Measurements from ENCODE around the gene VEZF1. TPM values are rescaled to one million over a fixed set of nuclear protein-coding genes. Genes with fewer than 3 reads are reported as not detected.

VEZF1 gene
- total and polyA plus RNA-seq, 2 donors (not counting 1 experiment from before 2014, with no cell fraction given) = 14.7 to 75.9 TPM

DNA sequence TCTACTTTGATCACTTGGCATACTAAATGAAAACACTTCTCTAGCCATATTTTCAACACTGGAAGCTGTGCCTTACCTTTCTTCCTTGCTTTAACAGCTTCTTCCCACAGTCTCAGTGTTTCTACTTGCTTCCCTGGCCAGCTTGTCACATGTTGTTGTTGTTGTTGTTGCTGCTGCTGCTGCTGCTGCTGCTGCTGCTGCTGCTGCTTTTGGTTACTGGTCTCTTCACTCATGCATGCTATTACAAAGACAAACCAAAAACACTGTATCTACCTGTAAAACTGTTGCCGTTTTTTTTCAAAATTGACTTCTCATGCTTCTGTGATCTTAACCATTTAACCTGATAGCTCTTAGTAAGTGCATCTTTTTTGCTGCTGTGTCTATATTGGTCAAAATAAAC, 9.0 kb downstream of the VEZF1 start:
- H3K27me3 Mint-ChIP-seq = no peaks in the 10 kb centered on the region
- ChIA-PET CTCF (interaction anchor here (1.2 kb wide), 1 partner anchor 133 kb away, joined by 3 read pairs; no protein-coding TSS in a partner anchor), POLR2A (interaction anchor here (0.7 kb wide), 1 partner anchor 269 kb away, joined by 5 read pairs; no protein-coding TSS in a partner anchor)
- DNase-seq (no peak), ATAC-seq (ENCODE audit: low read depth) (no peak)
- no peak for TF ChIP-seq EZH2 (IDR thresholded peaks at IDR 0.05; ENCODE audit: borderline replicate concordance, insufficient read depth, low read depth, low read length, poor library complexity, severe bottlenecking)
- TF ChIP-seq, protein P1, sequence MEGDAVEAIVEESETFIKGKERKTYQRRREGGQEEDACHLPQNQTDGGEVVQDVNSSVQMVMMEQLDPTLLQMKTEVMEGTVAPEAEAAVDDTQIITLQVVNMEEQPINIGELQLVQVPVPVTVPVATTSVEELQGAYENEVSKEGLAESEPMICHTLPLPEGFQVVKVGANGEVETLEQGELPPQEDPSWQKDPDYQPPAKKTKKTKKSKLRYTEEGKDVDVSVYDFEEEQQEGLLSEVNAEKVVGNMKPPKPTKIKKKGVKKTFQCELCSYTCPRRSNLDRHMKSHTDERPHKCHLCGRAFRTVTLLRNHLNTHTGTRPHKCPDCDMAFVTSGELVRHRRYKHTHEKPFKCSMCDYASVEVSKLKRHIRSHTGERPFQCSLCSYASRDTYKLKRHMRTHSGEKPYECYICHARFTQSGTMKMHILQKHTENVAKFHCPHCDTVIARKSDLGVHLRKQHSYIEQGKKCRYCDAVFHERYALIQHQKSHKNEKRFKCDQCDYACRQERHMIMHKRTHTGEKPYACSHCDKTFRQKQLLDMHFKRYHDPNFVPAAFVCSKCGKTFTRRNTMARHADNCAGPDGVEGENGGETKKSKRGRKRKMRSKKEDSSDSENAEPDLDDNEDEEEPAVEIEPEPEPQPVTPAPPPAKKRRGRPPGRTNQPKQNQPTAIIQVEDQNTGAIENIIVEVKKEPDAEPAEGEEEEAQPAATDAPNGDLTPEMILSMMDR (IDR thresholded peaks at IDR 0.05) = no peak
- H3K4me2 ChIP-seq (replicated peaks; ENCODE audit: low read depth, low read length, poor library complexity, severe bottlenecking) = no peak overlapping the region
- no peak overlapping the region for H3K27ac Mint-ChIP-seq
- no peaks in the 10 kb centered on the region for H3K9me3 Mint-ChIP-seq (ENCODE audit: insufficient read depth)
- peaks cover 3 to 7% of the 10 kb centered on the region in 2 donors for H3K4me1 ChIP-seq (ENCODE audit: control insufficient read depth in 2 of 2, insufficient read depth in 2 of 2, low read length in 2 of 2)
- no peak overlapping the region for H3K4me3 Mint-ChIP-seq
- H4K20me1 ChIP-seq (ENCODE audit: control insufficient read depth, insufficient read depth, low read length, poor library complexity, severe bottlenecking) = peaks cover 54% of the 10 kb centered on the region
- no peaks in the 10 kb centered on the region for H3K27me3 ChIP-seq (replicated peaks in 1 of 4; ENCODE audit: control extremely low read depth in 1 of 4, control insufficient read depth in 3 of 4, insufficient read depth in 4 of 4, low read length in 3 of 4)
- H3K4me3 ChIP-seq (ENCODE audit: control extremely low read depth in 1 of 5, extremely low read depth in 1 of 5, insufficient read depth in 1 of 5, low read depth in 2 of 5, low read length in 4 of 5) = no peak overlapping the region
- H3K4me1 Mint-ChIP-seq = peaks cover 28% of the 10 kb centered on the region
- H2AFZ ChIP-seq (ENCODE audit: insufficient read depth, low read depth, low read length, poor library complexity, severe bottlenecking) = no peak overlapping the region
- no peak overlapping the region for H3K9ac ChIP-seq (ENCODE audit: low read length)
- peaks cover 20 to 76% of the 10 kb centered on the region in 2 experiments for H3K36me3 ChIP-seq (replicated peaks in 1 of 2; ENCODE audit: control extremely low read depth in 1 of 2, control insufficient read depth in 1 of 2, extremely low read depth in 1 of 2, insufficient read depth in 2 of 2, low read length in 1 of 2)
- intact Hi-C loops (cut with micrococcal nuclease) = no loop called here
- no peak overlapping the region for H3K27ac ChIP-seq (ENCODE audit: low read length in 2 of 2)
- no CpG with 5 or more reads among the region's 1 CpG for WGBS (ENCODE audit: insufficient coverage)
- no peaks in the 10 kb centered on the region for H3K9me3 ChIP-seq (ENCODE audit: control extremely low read depth in 1 of 3, control insufficient read depth in 2 of 3, insufficient read depth in 1 of 3, low read length in 2 of 3)
- peaks cover 25% of the 10 kb centered on the region for H3K79me2 ChIP-seq (ENCODE audit: control insufficient read depth, insufficient read depth, low read length)

DNA sequence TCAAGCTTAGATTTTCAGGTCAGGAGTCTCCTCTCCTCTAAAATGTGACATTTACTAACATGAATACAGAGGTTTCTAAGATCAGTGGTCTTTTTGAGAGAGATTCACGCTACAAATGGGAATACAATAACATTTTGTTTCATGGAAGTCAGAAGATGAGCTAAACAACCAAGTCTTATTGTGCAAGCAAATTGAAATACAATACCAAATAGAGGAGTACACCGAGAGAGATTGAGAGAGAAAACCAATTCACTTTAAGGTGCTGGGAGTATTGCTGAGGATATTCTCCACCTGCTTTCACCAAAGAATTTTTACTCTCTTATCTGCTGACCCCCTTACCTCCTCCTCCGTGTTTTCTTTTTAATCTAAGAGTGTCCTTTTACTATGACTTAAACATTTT, 11.5 kb downstream of the VEZF1 start:
- TF ChIP-seq EZH2 (IDR thresholded peaks at IDR 0.05; ENCODE audit: borderline replicate concordance, insufficient read depth, low read depth, low read length, poor library complexity, severe bottlenecking) = no peak
- TF ChIP-seq, protein P1 (IDR thresholded peaks at IDR 0.05) = no peak
- Mint-ChIP-seq H3K4me3 (no peak overlapping the region), H3K27me3 (no peaks in the 10 kb centered on the region), H3K4me1 (peaks cover 5% of the 10 kb centered on the region), H3K9me3 (ENCODE audit: insufficient read depth) (no peaks in the 10 kb centered on the region), H3K27ac (no peak overlapping the region)
- Histone ChIP-seq H3K27ac (ENCODE audit: low read length in 2 of 2) (no peak overlapping the region), H4K20me1 (ENCODE audit: control insufficient read depth, insufficient read depth, low read length, poor library complexity, severe bottlenecking) (peaks cover 29% of the 10 kb centered on the region), H3K36me3 (replicated peaks in 1 of 2; ENCODE audit: control extremely low read depth in 1 of 2, control insufficient read depth in 1 of 2, extremely low read depth in 1 of 2, insufficient read depth in 2 of 2, low read length in 1 of 2) (peaks cover 20 to 80% of the 10 kb centered on the region in 2 experiments), H3K4me2 (replicated peaks; ENCODE audit: low read depth, low read length, poor library complexity, severe bottlenecking) (no peak overlapping the region), H3K4me1 (ENCODE audit: control insufficient read depth in 2 of 2, insufficient read depth in 2 of 2, low read length in 2 of 2) (no peaks in the 10 kb centered on the region), H3K27me3 (replicated peaks in 1 of 4; ENCODE audit: control extremely low read depth in 1 of 4, control insufficient read depth in 3 of 4, insufficient read depth in 4 of 4, low read length in 3 of 4) (no peaks in the 10 kb centered on the region), H3K79me2 (ENCODE audit: control insufficient read depth, insufficient read depth, low read length) (peaks cover 1% of the 10 kb centered on the region), H3K4me3 (ENCODE audit: control extremely low read depth in 1 of 5, extremely low read depth in 1 of 5, insufficient read depth in 1 of 5, low read depth in 2 of 5, low read length in 4 of 5) (no peak overlapping the region), H3K9ac (ENCODE audit: low read length) (no peak overlapping the region), H3K9me3 (ENCODE audit: control extremely low read depth in 1 of 3, control insufficient read depth in 2 of 3, insufficient read depth in 1 of 3, low read length in 2 of 3) (no peaks in the 10 kb centered on the region), H2AFZ (ENCODE audit: insufficient read depth, low read depth, low read length, poor library complexity, severe bottlenecking) (no peak overlapping the region)
- intact Hi-C loops (cut with micrococcal nuclease) = no loop called here
- ATAC-seq (ENCODE audit: low read depth) (no peak), DNase-seq (no peak)
- ChIA-PET CTCF (interaction anchor here (0.9 to 1.5 kb wide), 3 partner anchors 10 to 23 kb away, joined by 3 to 6 read pairs (median 3); no protein-coding TSS in a partner anchor), POLR2A (no interaction called here)
- no CpG with 5 or more reads among the region's 3 CpGs for WGBS (ENCODE audit: insufficient coverage)

Measured in B cell (primary cell).